HG02970 (cell line): ENCODE results near the gene FATE1.

Source experiments
- ATAC-seq: cut with Tn5 transposase; IDR thresholded peaks from one replicate; pipeline ENCODE4 v1.9.1; 2021; ENCODE audit warnings: mild to moderate bottlenecking, moderate library complexity, moderate number of reproducible peaks; ENCODE audit not compliant: unreplicated experiment, low FRiP score

The FATE1 gene

GRCh38 chrX:151738751-151739150 lies 22.9 kb downstream of the FATE1 start:
- no peak for ATAC-seq

DNA sequence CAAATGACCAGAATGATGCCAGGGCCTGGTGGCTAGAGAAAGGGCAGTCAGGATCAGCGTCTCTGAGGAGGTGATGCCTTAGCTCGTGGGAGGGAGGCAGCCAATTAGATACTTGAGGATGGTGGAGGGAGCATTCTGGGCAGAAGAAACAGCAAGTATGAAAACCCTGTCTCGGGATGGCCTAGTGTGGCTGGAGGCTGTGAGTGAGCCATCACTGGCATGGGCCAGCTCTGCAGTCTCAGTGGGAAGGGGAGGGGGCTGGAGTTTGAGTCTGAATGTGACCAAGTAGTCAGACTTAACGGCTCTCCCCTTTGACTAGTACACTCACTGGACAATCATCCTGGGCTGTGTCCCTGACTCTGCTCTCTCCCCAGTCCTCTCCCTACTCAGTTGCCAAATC lies 25.8 kb downstream of the FATE1 start:
- ATAC-seq, result no peak

- ATAC-seq, result no peak
Measured at GRCh38 chrX:151742311-151742710, 26.5 kb downstream of the FATE1 start.

GRCh38 chrX:151743651-151744470 lies 28.0 kb downstream of the FATE1 start:
- ATAC-seq, result no peak

DNA sequence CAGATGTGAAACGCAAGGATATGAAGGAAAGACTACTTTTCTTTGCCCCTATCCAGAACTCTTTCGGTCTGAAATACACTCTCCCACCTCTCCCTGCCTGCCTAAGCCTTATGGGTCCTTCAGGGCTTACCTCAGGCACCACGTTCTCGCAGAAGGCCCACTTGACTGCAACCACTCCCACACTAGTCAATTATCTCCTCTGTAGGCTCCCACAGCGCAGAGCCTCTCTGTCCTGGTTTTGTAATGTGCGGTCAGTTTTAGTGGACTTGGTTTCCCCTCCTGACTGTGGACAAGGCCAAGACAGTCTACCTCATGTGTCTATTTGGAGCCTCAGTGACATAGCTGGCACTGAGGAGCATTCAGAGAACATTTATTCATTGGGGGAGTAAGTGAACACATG lies 29.8 kb downstream of the FATE1 start:
- no peak for ATAC-seq

DNA sequence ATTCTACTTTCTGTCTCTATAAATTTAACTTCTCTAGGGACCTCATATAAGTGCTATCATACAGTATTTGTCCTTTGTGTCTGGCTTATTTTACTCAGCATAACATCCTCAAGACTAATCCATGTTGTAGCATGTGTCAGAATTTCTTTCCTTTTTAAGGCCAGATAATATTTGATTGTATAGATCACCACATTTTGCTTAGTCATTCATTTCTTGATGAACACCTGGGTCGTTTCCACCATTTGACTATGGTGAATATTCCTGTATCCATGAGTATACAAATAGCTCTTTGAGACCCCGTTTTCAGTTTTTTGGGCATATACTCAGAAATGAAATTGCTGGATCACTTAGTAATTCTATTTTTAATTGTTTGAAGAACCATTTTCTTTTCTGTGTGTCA lies 30.7 kb downstream of the FATE1 start:
- no peak for ATAC-seq

GRCh38 chrX:151750511-151750910 lies 34.7 kb downstream of the FATE1 start:
- ATAC-seq, result no peak

GRCh38 chrX:151752847-151753246 lies 37.0 kb downstream of the FATE1 start:
- no peak for ATAC-seq

DNA sequence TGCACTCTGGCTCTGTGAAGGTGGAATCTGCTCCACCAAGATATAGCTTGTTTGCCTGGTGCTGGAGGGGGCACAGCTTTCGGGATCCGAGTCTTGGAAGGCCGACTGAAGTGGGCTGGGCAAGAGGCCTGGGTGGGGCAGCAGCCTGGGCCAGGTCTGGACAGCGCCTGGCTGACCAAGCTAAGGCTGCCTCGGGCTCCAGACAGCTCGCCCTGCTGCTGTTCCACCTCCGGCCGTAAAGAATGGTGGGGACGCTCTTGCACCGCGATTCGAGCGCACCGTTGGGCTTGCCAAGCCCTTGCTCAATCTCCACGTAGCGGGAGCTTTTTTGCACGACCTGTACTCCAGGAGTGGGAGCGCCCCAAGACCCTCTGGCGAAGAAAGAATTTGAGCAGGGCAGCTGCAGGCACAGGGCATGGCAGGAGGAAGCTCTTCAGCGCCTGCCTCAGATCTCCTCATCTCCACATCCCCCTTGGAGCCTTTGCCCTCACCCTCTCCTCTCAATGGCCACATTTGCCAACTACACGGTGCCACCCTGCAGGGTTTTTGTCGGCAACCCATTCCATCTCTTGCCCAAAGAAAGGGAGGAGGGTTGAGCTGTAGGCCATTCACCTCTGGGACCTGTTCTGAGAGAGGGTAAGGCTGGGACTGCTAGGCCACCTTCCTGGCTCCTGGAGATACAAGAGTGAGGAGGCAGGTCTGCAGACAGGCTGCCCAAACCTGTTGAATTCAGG lies 37.6 kb downstream of the FATE1 start:
- no peak for ATAC-seq

DNA sequence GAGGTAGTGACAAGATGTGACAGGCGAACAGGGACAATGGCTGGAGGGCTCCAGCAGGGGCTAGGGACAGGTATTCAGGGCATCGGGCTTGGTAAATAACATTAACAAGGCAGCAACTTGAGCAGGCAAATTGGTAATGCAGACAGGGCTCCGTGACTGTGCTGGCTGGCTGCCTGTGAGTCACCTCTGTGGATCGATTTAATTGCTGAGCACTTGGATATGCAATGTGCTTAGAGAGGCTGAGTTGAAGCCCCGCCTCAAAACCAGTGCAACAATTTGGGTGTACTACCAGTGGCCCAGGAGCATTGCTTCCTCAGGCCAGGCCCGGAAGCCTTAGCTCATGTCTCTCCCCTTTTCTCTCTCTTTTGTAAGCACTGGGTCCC lies 38.2 kb downstream of the FATE1 start:
- no peak for ATAC-seq

DNA sequence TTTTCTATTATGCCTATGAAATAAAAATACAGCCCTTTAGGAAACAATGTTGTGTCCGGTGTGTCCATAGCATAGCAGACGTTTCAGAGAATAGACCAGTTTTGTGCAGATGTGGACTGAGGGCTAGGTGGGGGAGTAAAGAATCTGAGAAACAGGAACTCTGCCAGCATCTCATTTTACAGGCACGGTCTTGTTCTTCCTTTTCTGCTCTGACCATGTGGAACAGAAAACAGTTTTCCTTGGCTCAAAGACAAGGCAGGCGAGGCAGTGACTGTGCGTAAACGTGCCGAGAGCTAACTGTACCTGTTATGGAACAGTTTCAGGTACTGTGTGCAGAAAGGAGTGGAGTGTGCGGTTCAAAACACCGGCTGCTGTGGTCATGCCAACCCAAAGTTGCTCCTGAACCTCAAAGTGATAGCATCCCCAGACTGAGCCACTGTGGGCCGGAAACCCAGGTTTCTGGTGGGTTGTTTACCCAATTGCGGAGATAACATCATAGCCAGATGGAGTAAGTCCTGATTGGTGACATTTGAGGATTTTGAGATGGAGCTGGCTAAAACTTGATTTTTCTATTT lies 38.9 kb downstream of the FATE1 start:
- no peak for ATAC-seq

- no peak for ATAC-seq
Measured at GRCh38 chrX:151759041-151759708, 43.3 kb downstream of the FATE1 start.

- no peak for ATAC-seq
Measured at GRCh38 chrX:151762802-151763201, 47.0 kb downstream of the FATE1 start.

DNA sequence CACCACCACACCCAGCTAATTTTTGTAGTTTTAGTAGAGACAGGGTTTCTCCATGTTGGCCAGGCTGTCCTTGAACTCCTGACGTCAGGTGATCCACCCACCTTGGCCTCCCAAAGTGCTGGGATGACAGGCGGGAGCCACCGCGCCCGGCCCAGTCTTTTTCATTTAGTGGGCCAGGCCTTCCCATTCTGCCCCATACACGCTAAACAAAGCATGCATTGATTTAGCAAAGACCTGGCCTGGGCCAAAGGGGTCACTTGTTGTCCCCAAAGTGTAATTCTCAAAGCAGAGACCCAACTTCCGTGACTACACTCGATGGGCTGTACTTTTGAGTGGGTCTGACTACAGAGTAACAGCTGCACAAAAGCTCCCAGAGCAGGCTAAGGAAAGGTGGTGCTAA lies 47.9 kb downstream of the FATE1 start:
- ATAC-seq, result no peak

- ATAC-seq, result no peak
Measured at GRCh38 chrX:151765026-151765425, 49.2 kb downstream of the FATE1 start.

GRCh38 chrX:151771726-151772125 lies 55.9 kb downstream of the FATE1 start:
- no peak for ATAC-seq
